ENCODE data around the gene CDH22. TPM values are rescaled to one million over a fixed set of nuclear protein-coding genes. Genes with fewer than 3 reads are reported as not detected.

Gene CDH22
- total and polyA plus RNA-seq, 10 of the 15 experiments (the other 5 are each of a cell fraction or from before 2014, with no cell fraction given) = not detected

DNA sequence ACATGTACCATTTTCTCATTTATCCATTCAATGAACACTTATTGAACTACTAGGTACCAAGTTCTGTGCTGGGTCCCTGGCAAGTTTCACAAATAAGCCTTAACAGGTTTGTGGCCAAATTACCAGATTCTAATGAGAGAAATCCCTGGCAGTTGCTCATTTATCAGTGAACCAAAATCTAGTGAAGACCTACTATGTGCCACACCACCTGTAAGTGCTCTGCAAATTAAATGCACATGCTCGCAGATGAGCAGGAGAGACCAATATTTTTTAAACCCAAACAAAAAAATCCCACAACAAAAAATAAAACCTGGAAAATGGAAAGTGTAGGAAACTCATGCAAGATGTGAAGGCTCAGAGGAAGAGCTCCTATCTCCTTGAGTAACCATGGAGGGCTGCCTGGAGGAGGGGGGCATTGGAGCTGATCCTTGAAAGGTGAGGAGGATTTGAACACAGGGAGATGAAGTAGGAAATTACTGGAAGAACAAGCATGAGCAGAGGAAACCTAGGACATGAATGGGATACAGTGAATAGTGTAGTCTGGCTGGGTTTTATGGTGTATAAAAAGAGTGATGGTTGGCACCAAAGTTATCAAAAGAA is 48.9 kb downstream of the CDH22 start (continued):
- TF ChIP-seq, protein P1, sequence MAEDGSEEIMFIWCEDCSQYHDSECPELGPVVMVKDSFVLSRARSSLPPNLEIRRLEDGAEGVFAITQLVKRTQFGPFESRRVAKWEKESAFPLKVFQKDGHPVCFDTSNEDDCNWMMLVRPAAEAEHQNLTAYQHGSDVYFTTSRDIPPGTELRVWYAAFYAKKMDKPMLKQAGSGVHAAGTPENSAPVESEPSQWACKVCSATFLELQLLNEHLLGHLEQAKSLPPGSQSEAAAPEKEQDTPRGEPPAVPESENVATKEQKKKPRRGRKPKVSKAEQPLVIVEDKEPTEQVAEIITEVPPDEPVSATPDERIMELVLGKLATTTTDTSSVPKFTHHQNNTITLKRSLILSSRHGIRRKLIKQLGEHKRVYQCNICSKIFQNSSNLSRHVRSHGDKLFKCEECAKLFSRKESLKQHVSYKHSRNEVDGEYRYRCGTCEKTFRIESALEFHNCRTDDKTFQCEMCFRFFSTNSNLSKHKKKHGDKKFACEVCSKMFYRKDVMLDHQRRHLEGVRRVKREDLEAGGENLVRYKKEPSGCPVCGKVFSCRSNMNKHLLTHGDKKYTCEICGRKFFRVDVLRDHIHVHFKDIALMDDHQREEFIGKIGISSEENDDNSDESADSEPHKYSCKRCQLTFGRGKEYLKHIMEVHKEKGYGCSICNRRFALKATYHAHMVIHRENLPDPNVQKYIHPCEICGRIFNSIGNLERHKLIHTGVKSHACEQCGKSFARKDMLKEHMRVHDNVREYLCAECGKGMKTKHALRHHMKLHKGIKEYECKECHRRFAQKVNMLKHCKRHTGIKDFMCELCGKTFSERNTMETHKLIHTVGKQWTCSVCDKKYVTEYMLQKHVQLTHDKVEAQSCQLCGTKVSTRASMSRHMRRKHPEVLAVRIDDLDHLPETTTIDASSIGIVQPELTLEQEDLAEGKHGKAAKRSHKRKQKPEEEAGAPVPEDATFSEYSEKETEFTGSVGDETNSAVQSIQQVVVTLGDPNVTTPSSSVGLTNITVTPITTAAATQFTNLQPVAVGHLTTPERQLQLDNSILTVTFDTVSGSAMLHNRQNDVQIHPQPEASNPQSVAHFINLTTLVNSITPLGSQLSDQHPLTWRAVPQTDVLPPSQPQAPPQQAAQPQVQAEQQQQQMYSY (CRISPR knock-in tag; IDR thresholded peaks at IDR 0.05) = no peak
- TF ChIP-seq POLR2A (IDR thresholded peaks at IDR 0.05; ENCODE audit: low read depth, low read length) (no peak), ASH2L (IDR thresholded peaks at IDR 0.05; ENCODE audit: borderline replicate concordance, low read depth) (no peak), ATF7 (IDR thresholded peaks at IDR 0.05; ENCODE audit: low read depth) (no peak), HDAC2 (IDR thresholded peaks at IDR 0.05) (no peak)

DNA sequence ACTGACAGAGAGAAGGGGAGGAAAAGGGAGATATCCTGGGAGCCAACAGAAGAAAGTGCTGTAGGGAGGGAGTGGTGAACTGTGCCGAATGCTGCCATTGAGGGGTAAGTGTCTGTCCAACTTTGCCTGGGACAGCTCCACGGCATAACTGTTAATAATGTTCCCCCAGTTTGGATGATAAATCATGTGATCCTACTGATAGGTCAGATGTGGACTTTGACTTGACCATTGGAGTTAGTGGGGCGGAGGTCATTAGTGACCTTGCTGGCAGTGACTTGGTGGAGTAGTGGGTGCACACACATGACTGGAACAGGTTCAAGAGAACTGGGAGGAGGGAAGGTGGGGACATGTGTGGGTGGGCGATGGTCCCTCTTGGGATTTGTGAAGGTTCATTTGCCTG is 50.4 kb downstream of the CDH22 start:
- H2AFZ ChIP-seq (ENCODE audit: control insufficient read depth, low read depth, low read length) = no peak overlapping the region
- H4K20me1 ChIP-seq (ENCODE audit: control insufficient read depth, insufficient read depth) = no peaks in the 10 kb centered on the region
- ChIA-PET POLR2A (no interaction called here), CTCF (no interaction called here), RAD21 (ENCODE audit: unreplicated experiment) (no interaction called here), SMC1A (ENCODE audit: uncharacterized antibody, unreplicated experiment) (no interaction called here)
- in situ Hi-C loops (cut with MboI) = no loop called here
- FAIRE-seq (no peak), ATAC-seq (no peak), DNase-seq (ENCODE audit: low read depth, low spot score) (no peak)
- H3K79me2 ChIP-seq (ENCODE audit: control insufficient read depth, insufficient read depth, low read length) = no peaks in the 10 kb centered on the region
- H3K4me2 ChIP-seq (ENCODE audit: control insufficient read depth, insufficient read depth) = no peak overlapping the region
- no peaks in the 10 kb centered on the region for H3K9me3 ChIP-seq (replicated peaks; ENCODE audit: control insufficient read depth, insufficient read depth, low read length)
- H3K4me3 ChIP-seq = no peak overlapping the region
- H3K27ac ChIP-seq (ENCODE audit: control insufficient read depth, insufficient read depth) = no peak overlapping the region
- no peak overlapping the region for H3K9ac ChIP-seq (ENCODE audit: control insufficient read depth, insufficient read depth, low read length)
- H3K4me1 ChIP-seq (ENCODE audit: control insufficient read depth, insufficient read depth, low read length) = no peaks in the 10 kb centered on the region
- intact Hi-C loops (cut with micrococcal nuclease; ENCODE audit: unreplicated experiment) = no loop called here
- peaks cover 0 to 2% of the 10 kb centered on the region in 2 experiments; a peak in 1 of 4 replicates for H3K27me3 ChIP-seq (replicated peaks in 1 of 2; ENCODE audit: control insufficient read depth in 2 of 2, insufficient read depth in 2 of 2, low read length in 1 of 2)
- TF ChIP-seq HDAC2 (IDR thresholded peaks at IDR 0.05) = no peak
- TF ChIP-seq IKZF2 (IDR thresholded peaks at IDR 0.05) = no peak
- no peak for TF ChIP-seq HDAC6 (IDR thresholded peaks at IDR 0.05; ENCODE audit: unreplicated experiment)
- no peak for TF ChIP-seq NR2C2 (IDR thresholded peaks at IDR 0.05; ENCODE audit: borderline replicate concordance, control insufficient read depth, insufficient read length, low read depth)
- TF ChIP-seq ZNF207 (IDR thresholded peaks at IDR 0.05; ENCODE audit: borderline replicate concordance) = no peak
- no peak for TF ChIP-seq CBX3 (IDR thresholded peaks at IDR 0.05; ENCODE audit: borderline replicate concordance, low read depth)
- TF ChIP-seq MYB (IDR thresholded peaks at IDR 0.05; ENCODE audit: borderline replicate concordance, low read depth, low read length) = no peak
- TF ChIP-seq, protein P2, sequence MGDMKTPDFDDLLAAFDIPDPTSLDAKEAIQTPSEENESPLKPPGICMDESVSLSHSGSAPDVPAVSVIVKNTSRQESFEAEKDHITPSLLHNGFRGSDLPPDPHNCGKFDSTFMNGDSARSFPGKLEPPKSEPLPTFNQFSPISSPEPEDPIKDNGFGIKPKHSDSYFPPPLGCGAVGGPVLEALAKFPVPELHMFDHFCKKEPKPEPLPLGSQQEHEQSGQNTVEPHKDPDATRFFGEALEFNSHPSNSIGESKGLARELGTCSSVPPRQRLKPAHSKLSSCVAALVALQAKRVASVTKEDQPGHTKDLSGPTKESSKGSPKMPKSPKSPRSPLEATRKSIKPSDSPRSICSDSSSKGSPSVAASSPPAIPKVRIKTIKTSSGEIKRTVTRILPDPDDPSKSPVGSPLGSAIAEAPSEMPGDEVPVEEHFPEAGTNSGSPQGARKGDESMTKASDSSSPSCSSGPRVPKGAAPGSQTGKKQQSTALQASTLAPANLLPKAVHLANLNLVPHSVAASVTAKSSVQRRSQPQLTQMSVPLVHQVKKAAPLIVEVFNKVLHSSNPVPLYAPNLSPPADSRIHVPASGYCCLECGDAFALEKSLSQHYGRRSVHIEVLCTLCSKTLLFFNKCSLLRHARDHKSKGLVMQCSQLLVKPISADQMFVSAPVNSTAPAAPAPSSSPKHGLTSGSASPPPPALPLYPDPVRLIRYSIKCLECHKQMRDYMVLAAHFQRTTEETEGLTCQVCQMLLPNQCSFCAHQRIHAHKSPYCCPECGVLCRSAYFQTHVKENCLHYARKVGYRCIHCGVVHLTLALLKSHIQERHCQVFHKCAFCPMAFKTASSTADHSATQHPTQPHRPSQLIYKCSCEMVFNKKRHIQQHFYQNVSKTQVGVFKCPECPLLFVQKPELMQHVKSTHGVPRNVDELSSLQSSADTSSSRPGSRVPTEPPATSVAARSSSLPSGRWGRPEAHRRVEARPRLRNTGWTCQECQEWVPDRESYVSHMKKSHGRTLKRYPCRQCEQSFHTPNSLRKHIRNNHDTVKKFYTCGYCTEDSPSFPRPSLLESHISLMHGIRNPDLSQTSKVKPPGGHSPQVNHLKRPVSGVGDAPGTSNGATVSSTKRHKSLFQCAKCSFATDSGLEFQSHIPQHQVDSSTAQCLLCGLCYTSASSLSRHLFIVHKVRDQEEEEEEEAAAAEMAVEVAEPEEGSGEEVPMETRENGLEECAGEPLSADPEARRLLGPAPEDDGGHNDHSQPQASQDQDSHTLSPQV (IDR thresholded peaks at IDR 0.05) = no peak
- no peak for TF ChIP-seq CREB1 (IDR thresholded peaks at IDR 0.05; ENCODE audit: low read depth)
- no peak for TF ChIP-seq HDGF (IDR thresholded peaks at IDR 0.05)
- no peak for TF ChIP-seq SPI1 (IDR thresholded peaks at IDR 0.05; ENCODE audit: borderline replicate concordance, insufficient read depth, low read depth, low read length)
- TF ChIP-seq SMC3 (IDR thresholded peaks at IDR 0.05; ENCODE audit: borderline replicate concordance, low read length) = no peak
- no peak for TF ChIP-seq ZNF217 (IDR thresholded peaks at IDR 0.05)
- no TSS peak for BruUV-seq (replicated peaks)
- no peaks in the 10 kb centered on the region for H3K36me3 ChIP-seq (ENCODE audit: control insufficient read depth in 2 of 2, insufficient read depth in 2 of 2, low read length in 1 of 2)
- WGBS (ENCODE audit: insufficient coverage, insufficient replicate concordance, low lambda C conversion rate, missing lambda C conversion rate) = 22% methylated on average over 4 of the region's 4 CpGs

All from GM12878 (cell line).